Stimulated activated CD4-positive, alpha-beta T cell treated with anti-CD3 and anti-CD28 coated beads, Interleukin-15, amount 100 ng/mL, for 24 hours (primary cell): ENCODE data around the gene PRL.

Experiments
- DNase-seq: peaks from one replicate; pipeline ENCODE4 v3.0.0-alpha.2; 2020

PRL gene

DNA sequence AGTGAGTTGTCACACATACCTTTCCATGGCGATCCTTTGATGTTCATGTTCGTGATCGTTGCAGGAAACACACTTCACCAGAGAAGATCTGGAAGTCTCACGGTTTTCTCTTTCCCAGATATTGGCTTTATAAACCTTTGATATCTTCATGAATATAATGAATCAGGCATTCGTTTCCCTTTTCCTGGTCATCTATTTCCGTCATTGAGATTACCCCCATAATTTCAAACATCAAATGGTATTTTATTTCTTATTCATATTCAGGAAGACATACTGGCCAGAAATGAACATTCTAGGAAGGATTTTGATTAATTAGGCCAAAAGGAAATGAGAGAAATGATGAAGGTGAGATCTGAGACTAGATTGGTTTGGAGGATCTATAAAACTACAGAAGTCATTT, at the start of gene PRL:
Gene PRL (minus strand): TSS at position 101 of the 400 bp plus-strand sequence. CDS start 54 bp downstream, at position 47.
- DNase-seq, result no peak

DNA sequence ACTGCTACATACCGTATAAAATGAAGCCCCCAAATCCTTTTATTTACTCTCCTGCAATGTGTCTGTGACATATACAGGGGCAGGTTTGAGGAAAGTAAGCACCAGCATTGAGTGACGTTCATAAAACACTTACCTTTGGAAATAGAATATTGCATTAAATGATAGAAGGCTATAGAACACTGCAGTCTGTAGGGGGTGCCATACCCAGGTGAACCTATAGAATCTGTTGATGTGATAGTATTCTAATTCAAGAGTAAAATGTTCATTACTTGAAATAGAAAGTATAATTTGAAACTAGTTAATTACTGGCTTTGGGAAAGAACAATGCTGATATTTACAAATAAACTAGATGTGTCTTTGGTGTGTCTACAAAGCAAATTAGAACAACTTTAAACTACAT, 47.0 kb upstream of the PRL start:
- DNase-seq, result no peak

DNA sequence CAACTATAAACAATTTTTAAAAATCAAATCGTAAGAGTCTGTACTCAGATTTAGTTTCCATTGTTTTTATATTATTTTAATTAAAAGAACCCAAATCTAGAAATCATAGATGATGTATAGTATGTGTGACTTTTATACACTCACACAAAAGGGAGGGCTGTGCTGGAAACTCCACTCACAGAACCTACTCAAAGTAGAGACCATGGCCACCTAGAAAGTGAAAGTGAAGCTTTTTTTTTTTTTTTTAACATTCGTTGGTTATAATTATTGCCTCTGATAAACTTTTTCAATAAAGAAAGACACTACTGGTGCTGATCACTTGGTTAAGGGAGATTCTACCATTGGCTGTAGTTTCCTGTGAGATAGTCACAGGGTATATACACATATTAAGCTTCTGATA, 37.9 kb upstream of the PRL start:
- no peak for DNase-seq

GRCh38 chr6:22333802-22334201, 37.0 kb upstream of the PRL start:
- DNase-seq, result no peak

GRCh38 chr6:22332711-22333110, 35.9 kb upstream of the PRL start:
- no peak for DNase-seq

DNA sequence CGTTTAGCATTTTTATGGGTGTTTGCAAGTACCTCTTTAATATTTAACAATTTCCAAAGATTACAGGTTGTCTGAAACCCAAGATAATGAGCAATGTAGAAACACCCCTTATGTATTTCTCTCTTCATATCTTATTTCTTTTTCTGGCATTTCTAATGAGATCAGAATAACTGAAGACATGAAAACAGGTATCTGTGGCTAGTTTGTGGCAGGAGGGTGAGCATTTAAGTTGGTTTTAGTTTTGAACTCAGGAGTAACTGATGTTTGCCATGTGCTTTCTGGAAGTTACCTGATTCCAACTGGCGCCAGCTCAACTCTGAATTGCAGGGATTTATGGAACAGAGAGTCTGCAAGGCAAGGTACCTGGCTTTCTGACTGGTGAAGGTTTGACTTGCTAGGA, 35.4 kb upstream of the PRL start:
- DNase-seq, result no peak

GRCh38 chr6:22330941-22331340, 34.1 kb upstream of the PRL start:
- no peak for DNase-seq

GRCh38 chr6:22328474-22328873, 31.6 kb upstream of the PRL start:
- DNase-seq, result no peak

GRCh38 chr6:22327881-22328280, 31.0 kb upstream of the PRL start:
- no peak for DNase-seq

DNA sequence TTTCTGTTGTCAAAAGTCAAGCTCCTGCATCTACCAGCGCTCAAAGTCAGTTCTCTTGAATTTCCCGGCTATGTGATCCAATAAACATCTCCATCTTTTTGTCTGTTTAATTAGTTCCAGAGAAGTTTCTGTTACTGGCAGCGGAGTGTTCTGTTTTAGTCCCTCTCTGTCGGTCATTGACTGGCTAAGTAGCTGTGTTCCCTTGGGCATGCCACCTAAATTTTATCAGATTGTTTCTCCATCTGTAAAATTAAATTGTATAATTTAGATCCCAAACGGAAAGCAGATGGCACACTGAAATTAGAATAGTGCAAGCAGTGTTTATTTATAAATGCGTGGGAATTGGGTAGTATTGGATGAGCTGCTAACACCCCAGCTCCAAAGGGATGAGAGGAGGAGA, 29.7 kb upstream of the PRL start:
- no peak for DNase-seq

GRCh38 chr6:22325481-22325880, 28.6 kb upstream of the PRL start:
- DNase-seq, result no peak

DNA sequence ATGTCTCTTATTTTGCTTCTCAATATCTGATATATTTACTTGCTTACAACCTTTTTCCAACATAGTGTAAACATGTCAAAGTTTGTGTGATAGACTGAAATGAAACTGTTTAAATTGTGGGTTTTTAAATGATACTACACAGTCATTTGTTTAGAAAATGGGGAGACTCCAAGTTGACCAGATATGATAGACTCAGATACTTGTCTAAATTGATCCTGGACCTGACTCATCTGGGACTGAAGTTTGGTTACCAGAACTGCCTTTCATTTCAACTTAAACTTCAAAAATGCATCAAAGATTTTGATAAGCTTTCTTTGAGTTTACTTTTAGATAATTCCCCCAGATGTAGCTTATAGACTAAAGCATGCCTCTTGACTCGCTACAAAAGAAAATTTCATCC, 27.0 kb upstream of the PRL start:
- no peak for DNase-seq

DNA sequence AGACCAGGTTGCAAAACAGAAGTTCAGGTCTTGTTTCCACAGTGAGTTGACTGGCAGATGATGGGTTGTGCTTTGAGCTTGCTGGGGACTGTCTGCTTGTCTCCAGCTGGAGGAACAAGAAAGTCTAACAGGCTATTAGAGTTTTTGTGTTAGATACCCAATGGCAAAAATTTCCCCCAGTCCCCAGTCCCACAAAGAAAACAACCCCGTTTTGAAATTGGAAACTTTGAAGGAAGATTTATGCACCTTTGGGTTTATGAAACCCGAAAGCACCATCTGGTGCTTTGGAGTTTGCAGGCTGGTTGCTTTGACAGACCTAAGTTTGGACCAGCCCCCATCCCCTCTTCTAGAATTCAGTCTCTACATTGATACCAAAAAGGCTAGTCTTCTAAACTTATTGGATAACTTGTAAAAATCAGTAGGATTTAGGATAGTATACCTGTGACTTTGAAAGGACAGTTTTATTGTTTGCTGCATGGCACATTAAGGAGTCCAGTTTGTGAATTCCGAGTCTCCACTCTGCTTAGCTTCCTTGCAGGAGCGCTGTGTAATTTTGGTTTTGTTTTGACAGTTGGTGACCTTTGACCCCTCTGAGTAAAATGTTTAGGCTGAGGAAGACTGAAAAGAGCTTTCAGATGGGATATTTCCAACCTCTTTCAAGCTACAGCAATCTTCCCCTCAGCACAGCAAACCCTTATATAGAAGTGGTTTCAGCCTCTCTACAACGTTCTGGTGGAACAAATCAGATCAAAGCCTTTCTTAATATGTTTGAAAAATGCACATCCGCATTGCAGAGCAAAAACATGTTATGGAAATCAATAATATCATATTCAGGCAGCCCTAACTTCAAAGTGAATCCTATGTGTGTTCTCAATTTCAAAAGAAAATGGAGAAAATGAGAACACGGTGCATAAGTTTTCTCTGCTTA, 25.5 kb upstream of the PRL start:
- no peak for DNase-seq

DNA sequence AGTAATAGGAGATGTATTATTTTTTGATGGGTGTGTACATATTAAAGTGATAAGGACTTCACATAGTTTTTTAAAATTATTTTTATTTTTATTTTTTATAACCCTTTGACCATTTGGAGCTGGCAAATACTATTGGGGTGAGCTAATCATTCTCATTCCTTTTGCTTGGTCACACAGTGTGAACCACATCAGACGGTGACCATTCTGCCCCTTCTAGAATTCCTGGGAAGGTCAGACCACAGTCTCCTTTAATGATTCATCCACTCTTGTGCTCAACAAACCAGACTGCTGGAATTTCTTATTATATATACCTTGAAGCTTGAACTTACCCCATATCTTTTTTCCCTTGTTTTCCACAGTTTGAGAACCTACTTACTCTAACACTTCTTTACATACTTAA, 23.9 kb upstream of the PRL start:
- no peak for DNase-seq

DNA sequence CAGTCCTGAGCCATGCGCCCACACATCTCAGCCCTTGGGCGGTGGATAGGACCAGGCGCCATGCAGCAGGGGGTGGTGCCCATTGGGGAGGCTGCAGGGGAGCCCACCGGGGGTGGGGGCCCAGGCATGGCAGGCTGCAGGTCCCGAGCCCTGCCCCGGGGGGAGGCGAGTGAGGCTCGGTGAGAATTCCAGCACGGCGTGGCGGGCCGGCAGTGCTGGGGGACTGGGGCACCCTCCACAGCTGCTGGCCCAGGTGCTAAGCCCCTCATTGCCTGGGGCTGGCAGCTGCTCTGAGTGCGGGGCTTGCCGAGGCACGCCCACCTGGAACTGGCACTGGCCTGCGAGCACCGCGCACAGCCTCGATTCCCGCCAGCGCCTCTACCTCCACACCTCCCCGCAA, 21.6 kb upstream of the PRL start:
- DNase-seq, result no peak

GRCh38 chr6:22313796-22314195, 17.0 kb upstream of the PRL start:
- no peak for DNase-seq

GRCh38 chr6:22308939-22309338, 12.1 kb upstream of the PRL start:
- DNase-seq, result no peak

DNA sequence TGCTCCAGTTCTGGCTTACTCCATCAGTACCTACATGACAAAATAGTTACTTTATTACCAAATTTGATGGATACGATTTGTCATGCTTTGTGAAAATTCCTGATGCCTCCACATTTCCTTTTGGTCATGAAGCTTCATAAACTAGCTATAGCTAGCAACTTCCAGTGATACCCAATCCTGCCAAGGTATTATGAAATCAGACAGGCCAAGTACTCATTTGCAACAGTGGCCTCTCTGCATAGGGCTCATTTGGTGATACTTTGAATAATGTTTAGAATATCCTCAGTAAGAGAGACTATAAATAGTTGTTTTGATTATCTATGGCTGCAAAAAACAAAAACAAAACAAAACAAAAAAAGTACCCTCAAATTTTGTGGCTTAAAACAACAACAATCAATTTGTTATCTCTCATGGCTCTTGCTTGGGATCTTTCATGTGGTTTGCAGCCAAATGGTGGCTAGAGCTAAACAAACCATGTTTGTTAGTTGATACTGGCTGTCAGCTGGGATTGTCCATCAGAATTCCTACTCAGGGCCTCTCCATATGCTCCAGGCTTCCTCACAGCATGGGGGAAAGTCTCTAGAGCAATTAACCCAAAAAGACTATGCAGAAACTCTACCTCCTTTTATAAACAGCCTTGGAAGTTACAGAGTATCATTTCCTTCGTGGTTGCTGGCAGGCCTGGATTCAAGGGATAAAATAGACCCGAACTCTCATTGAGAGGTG, 10.1 kb upstream of the PRL start:
- no peak for DNase-seq

DNA sequence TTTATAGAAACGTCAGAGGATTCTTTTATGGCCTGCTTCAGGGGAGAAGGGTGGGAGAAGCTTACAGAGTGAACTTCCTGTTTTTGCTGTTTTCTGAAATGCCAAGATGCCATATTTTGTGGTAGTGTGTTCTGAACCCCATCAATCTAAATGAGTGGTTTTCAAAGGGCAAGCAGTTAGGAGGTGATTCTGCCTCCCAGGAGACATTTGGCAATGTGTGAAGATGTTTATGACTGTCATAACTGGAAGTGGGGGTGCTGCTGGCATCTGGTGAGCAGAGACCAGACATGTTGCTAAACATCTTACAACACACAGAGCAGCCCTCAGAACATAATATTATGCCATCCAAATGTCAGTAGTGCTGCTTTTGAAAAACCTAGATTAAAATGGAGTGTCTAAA, 6.0 kb upstream of the PRL start:
- no peak for DNase-seq

GRCh38 chr6:22300273-22300998, 3.6 kb upstream of the PRL start:
- no peak for DNase-seq

DNA sequence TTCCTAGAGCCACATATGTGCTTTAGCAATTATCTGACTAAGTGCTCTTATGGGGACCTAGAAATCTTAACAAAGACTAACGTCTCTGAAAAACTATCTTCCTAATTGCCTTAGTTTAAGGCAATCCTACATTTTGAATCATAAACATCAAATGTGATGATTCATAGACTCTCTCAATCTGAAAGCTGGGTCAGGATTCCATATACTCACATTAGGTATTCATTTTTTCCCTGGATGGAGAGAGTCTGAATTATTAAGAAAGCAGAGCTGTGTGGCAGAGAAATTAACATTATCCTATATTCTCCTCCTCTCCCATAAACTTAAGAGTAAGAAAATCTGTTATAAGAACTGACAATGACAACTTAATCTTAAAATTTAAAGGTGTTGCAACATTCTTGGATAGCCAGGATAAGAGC, 1.6 kb upstream of the PRL start:
- no peak for DNase-seq

GRCh38 chr6:22296067-22296466, 769 bp downstream of the PRL start:
- DNase-seq, result no peak

DNA sequence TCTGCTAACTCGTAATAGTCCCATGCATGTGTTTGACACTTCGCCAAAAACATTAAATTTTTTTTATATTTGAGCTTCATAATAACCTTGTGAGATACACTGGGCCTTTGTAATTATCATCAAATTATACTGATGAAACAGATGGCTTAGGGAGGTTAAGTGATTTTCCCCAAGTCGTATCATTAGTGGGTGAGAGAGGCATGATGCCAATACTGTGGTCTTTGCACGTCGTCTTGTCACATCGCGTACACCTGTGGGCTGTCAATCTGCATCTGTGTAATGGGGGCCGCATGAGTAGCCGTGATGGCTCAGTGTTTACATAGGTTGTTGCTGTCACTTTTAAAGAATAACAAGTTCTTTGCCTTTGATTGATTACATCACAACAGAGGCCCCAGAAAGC, 1.7 kb downstream of the PRL start:
- no peak for DNase-seq

DNA sequence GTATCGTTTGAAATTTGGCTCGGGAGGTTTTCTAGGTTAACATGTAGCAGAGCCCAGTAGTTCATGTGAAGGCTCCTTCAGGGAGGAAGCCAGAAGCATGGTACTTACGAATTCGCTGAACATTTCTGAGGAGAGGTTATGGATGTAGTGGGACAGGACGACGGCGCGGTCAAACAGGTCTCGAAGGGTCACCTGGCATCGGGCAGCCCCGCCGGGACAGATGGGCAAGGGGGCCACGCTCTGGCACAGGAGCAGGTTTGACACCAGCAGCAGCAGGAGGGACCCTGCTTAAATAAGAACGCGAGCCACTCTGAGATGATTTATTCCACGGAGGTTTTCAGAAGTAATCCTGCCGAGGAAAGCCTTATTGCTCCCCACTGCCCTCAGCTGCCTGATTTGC, 2.5 kb downstream of the PRL start:
- no peak for DNase-seq
